Medulla oblongata (tissue), 1 donor: ENCODE measurements around the gene SCYL2.
A peak's percentile ranks its signal among the peaks of the same experiment; 100 is the strongest.
"Not testable (repeated sequence)": the region's sequence is repeated elsewhere in the genome, so short reads cannot be mapped to it uniquely, and the experiment has no call there.

Experiments used
- DNase-seq: peaks from one replicate; pipeline ENCODE4 v3.0.0-alpha.2; 2015; ENCODE audit errors: extremely low spot score

SCYL2 gene, protein sequence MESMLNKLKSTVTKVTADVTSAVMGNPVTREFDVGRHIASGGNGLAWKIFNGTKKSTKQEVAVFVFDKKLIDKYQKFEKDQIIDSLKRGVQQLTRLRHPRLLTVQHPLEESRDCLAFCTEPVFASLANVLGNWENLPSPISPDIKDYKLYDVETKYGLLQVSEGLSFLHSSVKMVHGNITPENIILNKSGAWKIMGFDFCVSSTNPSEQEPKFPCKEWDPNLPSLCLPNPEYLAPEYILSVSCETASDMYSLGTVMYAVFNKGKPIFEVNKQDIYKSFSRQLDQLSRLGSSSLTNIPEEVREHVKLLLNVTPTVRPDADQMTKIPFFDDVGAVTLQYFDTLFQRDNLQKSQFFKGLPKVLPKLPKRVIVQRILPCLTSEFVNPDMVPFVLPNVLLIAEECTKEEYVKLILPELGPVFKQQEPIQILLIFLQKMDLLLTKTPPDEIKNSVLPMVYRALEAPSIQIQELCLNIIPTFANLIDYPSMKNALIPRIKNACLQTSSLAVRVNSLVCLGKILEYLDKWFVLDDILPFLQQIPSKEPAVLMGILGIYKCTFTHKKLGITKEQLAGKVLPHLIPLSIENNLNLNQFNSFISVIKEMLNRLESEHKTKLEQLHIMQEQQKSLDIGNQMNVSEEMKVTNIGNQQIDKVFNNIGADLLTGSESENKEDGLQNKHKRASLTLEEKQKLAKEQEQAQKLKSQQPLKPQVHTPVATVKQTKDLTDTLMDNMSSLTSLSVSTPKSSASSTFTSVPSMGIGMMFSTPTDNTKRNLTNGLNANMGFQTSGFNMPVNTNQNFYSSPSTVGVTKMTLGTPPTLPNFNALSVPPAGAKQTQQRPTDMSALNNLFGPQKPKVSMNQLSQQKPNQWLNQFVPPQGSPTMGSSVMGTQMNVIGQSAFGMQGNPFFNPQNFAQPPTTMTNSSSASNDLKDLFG

DNA sequence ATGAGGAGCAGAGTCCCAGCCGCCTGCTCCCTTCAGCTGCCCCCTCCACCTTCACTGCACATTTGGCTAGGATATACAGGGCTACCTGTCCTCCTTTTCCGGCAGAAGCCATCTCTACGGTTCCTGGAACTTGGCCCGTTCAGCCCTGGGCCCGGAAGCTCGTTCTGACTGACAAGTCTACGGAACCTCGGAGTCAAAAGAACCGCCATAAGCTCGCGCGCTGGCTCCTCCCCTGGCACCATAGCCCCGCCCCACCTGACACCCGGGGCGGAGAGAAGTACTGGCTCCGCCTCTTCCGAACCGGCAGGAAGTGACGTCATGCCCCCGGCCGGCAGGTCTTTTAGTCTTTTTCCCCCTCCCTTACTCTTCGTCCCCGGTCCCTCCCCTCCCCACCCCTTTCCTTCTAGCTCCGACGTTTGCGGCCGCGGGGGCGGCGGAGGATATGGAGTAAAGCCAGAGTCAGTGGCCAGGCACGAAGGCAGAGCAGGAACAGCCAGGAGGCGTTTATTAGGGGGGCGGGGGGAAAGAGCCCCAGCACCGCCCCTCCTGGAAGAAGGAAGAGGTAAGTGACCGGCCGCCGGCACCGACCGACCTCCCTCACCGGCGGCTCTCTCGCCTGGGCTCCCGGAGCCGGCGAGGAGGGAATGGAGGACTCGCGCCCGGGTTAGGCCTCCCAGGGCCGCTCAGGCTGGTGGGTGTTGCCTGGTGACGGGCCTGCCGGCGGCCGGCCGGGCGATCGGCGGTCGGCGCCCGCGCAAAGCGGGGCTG, at the start of gene SCYL2, which contains the start of gene DEPDC4:
Gene SCYL2, plus strand, starts transcription at position 343 of the 768 bp plus-strand sequence. CDS start 15,794 bp downstream, outside the sequence.
Gene DEPDC4, minus strand, starts transcription at position 245 of the 768 bp plus-strand sequence. Its CDS starts 3 bp downstream, at position 242.
- DNase-seq: peak; percentile 98

DNA sequence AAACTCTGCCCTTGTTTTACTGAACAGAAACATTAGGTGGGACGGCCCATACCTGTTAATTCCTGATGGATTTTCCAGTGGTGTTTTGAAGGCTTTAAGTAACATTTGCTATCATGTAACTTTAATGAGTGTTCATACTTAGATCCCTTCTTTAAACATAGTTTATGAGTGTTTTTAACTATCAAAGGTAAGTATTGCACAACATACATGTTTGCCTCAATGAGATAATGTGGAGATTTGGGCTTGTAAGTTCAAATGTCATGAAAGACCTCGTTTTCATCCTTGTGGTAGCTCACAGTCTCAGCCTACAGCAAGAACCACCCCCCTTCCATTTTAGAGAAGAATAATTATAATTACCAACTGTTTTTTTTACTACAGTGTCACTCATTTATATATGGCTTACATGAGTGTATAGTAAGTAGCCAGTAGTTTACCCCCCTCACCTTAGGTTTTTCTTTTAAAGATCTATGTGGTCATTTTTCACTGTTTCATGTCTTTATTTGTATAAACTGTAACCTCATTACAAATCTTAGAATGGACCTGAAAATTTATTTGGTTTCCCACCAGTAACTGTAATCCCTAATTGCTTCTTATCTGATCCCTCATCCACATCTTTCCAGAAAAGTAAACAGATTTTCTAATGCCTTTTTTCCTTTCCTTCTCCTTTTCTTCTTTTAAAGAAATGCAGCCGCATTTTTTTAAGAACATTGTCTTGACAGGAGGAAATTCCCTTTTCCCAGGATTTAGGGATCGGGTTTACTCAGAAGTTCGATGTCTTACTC, 47.5 kb upstream of the SCYL2 start:
- no peak for DNase-seq

DNA sequence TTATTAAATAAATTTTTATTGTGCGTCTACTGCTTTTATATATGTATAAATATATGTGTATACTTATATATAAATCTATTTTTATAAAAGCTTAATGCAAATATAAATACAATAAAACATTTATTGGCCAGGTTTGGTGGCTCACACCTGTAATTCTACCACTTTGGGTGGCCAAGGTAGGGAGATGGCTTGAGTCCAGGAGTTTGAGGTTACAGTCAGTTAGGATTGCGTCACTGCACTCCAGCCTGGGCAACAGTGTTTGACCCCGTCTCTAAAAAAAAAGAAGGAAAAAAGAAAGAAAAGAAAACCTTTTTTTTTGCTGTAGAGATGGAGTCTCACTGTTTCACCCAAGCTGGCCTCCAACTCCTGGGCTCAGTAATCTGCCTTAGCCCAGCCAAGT, 45.5 kb upstream of the SCYL2 start:
- DNase-seq: no peak

DNA sequence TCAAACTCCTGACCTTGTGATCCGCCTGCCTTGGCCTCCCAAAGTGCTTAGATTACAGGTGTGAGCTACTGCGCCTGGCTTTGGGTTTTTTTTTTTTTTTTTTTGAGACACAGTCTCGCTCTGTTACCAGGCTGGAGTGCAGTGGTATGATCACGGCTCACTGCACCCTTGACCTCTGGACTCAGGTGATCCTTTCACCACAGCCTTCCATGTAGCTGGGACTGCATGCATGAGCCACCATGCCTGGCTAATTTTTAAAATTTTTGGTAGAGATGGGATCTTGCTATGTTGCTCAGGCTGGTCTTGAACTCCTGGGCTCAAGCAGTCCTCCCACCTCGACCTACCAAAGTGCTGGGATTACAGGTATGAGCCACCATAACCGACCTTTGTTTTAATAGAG, 44.8 kb upstream of the SCYL2 start:
- DNase-seq: not testable (repeated sequence)

DNA sequence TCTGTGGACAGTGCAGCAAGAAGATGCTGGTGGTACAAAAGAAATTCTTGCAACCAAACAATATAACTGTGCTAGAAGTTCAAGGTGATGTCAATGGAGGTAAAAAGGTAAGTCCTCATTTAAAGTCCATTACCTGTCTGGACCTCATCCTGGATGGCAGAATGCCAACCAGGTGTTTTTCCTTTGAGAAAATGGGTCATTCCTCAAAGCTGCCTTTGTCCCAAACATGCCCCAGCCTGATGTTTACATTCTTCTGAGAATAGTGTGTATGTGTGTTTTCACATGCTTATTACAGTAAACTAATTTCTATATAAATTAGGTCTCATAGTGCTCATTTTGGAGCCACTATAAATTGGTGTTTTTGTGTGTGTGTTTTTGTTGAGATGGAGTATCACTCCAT, 41.5 kb upstream of the SCYL2 start:
- DNase-seq: no peak

DNA sequence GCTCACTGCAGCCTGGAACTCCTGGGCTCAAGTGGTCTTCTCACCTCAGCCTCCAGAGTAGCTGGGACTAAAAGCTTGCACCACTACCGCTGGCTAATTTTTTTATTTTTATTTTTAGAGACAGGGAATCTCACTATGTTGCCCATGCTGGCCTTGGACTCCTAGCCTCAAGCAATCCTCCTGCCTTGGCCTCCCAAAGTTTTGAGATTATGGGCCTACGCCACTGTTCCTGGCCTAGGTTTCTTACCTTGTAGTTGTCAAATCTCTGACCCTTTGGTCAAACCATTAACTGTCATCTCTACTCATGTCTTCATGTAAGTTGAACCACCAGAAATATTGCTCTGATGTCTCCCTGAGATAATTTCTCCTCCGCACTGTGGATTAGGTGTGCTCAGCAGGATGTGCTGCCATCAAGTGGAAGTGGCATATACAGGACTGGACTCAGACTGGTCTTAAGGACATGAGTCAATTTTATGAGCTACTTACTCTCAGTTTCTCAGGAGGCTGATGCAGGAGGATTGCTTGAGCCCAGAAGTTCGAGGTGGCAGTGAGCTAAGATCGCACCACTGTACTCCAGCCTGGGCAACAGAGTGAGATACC, 37.8 kb upstream of the SCYL2 start:
- no peak for DNase-seq

DNA sequence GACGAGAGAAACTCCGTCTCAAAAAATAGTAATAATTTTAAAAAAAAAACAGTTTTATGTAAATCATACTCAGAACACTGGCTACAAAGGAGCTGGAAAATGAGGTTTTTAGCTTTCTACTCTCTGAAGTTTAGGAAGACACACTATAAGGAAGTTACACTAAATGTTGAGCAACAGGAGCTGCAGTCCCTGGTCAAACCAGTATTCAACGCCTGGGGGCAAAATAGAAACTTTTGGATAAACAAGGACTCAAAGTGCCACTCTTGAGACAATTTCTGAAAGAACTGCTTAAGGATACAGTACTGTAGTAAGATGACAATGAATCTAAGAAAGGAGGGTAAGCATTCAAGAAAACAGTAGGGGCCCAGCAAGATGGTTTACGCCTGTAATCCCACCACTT, 37.1 kb upstream of the SCYL2 start:
- no peak for DNase-seq

DNA sequence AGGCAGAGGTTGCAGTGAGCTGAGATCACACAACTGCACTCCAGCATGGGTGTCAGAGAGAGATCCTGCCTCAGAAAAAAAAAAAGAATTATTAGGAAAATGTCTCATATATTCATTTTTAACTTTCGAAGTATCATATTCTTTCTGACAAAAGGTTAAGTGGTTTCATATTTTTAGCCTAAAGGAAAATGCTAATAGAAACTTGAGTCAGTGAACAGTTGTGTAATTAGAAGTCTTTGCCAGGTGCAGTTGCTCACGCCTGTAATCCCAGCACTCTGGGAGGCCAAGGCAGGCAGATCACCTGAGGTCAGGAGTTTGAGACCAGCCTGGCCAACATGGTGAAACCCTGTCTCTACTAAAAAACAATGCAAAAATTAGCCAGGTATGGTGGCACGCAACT, 35.1 kb upstream of the SCYL2 start:
- DNase-seq: not testable (repeated sequence)

DNA sequence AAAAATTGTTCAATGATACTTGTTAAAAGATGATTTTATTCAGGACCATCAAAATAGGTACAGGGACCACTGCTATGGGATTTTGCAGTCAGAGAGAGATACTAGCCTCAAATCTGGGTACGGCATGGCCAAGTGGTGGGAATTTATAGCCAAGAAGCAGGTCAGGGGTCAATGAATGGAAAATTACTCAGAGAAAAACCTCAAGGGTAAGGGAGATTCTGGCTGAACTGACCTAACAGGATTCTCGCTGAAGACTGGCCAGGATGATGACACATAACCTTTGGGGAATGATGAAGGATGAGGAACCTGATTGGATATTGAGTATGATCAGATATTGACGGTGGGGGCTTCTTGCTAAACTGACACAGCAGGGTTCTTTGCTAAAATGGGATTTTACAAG, 32.8 kb upstream of the SCYL2 start:
- DNase-seq: no peak

DNA sequence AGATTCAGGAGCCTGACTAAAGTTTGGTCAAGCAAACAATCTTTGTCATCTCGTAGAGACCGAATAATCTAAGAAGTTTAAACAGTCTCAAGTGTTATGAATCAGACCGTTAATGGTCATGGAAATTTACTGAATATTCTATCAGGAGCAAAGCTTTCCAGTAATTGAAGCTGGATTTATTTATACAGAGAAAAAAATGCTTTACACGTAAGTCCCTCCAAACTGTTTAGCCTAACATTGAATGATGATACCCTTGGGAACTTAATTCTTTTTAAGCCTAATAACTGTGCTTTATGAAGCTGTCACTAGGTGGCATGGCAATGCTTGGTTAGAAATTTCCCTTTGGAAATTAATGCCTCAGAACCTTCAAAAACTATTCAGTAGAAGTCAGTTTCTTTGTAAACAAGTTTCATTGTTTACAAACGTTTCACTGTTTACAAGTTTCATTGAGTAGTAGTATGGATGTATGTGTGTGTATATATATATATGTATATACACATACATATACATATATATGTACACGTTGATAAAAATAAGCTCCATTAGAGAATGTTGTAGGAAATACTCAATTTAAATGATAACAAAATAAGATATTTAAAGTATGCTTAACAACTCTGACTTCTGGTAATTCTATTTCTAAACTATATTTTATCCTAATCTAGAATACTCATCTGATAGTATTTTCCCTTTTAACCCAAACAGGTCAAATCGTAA, 32.2 kb upstream of the SCYL2 start:
- DNase-seq: peak; percentile 73

DNA sequence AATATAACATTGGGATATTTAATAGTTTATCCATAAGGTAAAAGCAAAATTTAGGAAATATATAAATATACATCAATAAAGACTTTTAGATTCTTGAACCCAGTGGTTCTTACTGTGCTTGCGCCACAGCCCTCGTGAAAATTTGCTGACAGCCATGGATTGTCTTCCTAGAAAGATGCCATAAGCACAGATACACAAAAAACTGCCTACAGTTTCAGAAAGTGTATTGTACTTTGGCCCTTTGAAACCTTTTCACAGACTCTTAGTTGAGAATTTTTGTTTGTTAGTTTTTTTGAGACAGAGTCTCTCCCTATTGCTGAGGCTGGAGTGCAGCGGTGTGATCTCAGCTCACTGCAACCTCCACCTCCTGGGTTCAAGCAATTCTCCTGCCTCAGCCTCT, 28.2 kb upstream of the SCYL2 start:
- no peak for DNase-seq

DNA sequence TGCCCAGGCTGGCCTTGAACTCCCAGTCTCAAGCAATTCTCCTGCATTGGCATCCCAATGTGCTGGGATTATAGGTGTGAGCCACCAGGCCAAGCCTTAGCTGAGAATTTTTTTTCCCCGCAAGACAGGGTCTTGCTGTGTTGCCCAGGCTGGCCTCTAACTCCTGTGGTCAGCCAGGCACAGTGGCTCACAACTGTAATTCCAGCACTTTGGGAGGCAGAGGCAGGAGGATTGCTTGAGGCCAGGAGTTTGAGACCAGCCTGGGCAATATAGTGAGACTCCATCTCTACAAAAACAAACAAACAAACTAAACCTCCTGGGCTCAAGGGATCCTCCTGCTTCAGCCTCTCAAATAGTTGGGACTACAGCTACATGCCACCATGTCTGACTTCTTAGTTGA, 27.4 kb upstream of the SCYL2 start:
- DNase-seq: no peak

DNA sequence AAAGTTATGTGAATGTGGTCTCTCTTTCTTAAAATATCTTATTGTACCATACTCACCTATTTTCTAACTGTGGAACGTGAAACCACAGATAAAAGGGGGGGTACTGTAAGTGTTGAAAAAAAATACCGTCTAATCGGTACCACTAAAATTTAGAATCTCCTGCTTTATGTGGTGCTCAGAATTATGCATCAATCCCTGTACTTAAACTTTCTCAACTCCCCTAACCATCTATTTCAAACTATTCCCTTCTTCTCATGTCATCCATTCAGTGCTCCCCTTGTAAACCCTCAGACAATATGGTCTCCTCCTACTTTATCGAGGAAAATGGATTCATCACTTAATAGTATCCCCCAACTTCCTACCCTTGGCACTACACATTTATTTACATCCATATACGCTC, 23.8 kb upstream of the SCYL2 start:
- no peak for DNase-seq

DNA sequence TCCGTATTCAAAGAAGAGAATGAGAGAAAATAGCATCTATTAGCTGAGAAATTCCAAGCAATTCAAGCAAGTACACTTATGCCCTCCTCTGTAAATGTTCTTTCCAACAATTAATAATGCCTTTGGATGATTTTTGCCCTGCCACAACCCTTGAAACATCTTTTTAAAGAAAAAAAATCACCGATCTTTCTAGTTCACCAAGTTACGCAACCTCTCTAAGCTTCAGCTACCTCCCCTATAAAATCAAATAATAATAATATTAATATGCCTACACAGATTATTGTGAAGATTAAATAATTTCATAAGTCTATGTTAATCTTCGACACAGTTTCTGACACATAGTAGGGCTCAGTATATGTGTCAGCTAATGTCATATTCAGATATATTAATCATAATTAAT, 19.2 kb upstream of the SCYL2 start:
- DNase-seq: no peak

DNA sequence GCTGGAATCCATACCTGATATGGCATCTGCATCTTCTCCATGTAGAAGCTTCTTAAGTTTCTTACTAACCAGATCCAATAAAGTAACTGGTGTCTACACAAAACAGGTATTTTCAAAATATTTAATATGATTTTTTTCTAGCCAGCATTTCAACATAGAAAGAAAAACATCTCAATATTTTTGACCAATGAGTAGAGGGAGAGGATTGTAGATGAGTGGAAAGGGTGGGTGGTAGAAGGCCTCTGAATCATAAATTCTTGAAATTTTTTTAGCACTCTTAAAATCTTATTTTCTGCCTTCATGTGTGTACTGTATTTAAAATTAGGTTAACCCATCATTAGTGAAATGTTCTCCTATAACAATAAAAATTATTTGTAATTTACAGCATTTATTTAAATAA, 18.1 kb upstream of the SCYL2 start:
- no peak for DNase-seq

DNA sequence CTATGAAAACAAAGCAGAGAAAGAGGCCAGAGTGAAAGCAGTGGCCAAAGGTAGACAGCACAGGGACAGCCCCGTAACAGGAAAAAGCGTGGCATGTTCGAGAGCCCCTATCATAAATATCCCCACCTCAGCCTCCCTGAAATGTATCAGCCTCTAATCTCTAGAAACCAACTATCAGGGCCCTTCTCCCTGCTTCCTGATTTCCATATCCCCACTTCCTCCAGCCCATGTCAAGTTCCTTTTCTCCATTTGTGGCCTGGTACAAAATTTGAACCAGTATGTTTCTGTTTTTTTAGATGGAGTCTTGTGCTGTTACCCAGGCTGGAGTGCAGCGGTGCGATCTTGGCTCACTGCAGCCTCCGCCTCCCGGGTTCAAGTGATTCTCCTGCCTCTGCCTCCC, 17.0 kb upstream of the SCYL2 start:
- no peak for DNase-seq

DNA sequence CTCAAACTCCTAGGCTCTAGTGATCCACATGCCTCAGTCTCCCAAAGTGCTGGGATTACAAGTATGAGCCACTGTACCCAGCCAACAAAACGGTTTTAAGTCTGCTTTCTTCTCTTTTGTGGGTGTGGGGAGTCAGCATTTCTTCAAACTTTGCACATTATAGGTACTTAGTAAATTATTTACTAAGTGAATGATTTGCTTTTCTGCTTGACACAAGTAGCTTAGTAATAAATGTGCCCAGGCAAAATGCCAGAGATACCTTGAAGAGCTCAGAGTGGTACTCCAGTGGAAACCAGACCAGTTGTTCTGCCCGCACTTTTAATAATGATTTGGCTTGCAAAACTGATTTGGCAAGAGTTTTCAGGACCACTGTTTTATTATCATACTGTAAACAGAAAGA, 15.1 kb upstream of the SCYL2 start:
- DNase-seq: no peak

DNA sequence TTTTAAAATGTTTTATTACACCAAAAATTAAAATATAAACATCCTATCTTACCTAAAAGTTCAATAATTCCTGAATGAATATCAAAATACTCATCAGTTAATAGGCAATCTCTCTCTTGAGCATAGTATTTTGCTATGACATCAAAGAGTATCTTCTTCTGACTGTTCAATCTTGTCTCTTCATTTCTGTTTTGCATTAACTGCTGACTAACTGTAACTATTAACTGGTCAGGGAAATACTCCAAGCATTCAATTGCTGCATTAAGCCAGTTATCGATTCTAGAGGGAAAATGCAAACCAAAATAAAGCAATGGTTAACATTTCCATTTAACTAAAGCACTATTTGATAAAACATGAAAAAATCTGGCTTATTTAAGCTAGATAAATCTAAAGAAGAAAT, 13.5 kb upstream of the SCYL2 start:
- no peak for DNase-seq

DNA sequence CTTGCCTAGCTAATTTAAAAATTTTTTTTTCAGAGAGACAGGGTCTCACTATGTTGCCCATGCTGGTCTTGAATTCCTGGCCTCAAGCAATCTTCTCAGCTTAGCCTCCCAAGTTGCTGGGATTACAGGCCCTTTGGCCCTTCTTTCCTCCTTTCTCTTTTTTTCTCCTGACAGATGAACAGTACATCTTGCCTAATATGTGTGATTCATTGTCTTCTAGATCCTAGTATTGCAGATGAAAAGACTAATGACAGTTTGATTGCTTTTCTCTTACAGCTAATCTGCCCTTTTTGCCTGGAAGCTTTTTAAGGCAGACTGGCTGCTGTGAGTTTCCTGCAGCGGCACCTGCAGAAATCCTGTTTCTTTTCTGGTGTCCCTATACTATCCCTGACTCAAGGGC, 12.1 kb upstream of the SCYL2 start:
- DNase-seq: no peak

DNA sequence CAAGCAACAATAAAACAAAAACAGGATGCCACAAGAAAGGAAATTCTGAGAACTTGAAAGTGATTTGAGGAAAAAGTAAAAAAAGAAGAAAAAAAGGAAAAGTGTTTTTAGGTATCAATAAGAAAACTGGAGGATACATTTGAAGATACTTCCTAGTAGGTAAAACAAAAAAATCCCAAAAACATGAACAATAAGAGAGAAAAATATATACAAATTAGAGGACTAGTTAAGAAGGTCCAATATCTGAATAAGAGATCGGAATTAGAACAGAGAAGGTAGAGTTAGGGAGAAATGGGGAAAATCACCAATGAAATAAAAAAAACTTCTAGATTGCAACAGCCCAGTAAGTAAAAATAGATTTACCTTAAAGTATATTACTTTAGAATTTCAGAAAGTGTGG, 8.8 kb upstream of the SCYL2 start:
- DNase-seq: no peak
